PFSK-1 (cell line): ENCODE measurements around the gene SLC1A2.

Experiments
- POLR2AphosphoS5 ChIP-seq: IDR thresholded peaks from 2 replicates; pipeline ENCODE4 v1.6.1; 2012; ENCODE audit warnings: low read depth, mild to moderate bottlenecking, control low read depth, low read length, moderate library complexity
- SIN3A ChIP-seq: IDR thresholded peaks from 2 replicates; pipeline ENCODE4 v1.6.1; 2012; ENCODE audit warnings: mild to moderate bottlenecking, low read length, moderate library complexity, borderline replicate concordance; ENCODE audit not compliant: insufficient read depth
- TF ChIP-seq, protein P1 (sequence below), 2 experiments: IDR thresholded peaks; 2 replicates each; pipeline versions ENCODE4 v1.6.1 to v1.8.0; 2011 to 2012; ENCODE audit warnings: low read depth in 2 of 2, low read length in 2 of 2, control low read depth in 1 of 2, inconsistent platforms in 1 of 2, mild to moderate bottlenecking in 1 of 2, moderate library complexity in 1 of 2; ENCODE audit not compliant: insufficient read depth in 1 of 2

DNA sequence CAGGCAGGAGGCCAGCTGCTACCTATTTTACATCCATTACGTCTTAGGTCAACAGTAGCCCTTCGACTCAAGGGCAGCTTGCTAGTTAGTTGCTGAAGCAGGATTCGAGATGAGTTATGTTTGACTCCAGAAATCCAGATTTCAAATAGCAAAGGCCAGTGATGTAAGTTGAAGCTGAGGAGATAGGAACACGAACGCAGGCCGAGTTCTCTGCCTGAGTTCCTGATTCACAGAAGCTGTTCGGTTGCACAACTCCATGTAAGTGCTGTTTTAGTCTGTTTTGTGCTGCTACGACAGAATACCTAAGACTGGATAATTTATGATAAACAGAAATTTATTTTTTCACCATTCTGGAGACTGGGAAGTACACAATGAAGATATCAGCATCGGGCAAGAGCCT lies 111.2 kb downstream of the SLC1A2 start:
- TF ChIP-seq SIN3A (no peak), POLR2AphosphoS5 (no peak)
- TF ChIP-seq, protein P1, sequence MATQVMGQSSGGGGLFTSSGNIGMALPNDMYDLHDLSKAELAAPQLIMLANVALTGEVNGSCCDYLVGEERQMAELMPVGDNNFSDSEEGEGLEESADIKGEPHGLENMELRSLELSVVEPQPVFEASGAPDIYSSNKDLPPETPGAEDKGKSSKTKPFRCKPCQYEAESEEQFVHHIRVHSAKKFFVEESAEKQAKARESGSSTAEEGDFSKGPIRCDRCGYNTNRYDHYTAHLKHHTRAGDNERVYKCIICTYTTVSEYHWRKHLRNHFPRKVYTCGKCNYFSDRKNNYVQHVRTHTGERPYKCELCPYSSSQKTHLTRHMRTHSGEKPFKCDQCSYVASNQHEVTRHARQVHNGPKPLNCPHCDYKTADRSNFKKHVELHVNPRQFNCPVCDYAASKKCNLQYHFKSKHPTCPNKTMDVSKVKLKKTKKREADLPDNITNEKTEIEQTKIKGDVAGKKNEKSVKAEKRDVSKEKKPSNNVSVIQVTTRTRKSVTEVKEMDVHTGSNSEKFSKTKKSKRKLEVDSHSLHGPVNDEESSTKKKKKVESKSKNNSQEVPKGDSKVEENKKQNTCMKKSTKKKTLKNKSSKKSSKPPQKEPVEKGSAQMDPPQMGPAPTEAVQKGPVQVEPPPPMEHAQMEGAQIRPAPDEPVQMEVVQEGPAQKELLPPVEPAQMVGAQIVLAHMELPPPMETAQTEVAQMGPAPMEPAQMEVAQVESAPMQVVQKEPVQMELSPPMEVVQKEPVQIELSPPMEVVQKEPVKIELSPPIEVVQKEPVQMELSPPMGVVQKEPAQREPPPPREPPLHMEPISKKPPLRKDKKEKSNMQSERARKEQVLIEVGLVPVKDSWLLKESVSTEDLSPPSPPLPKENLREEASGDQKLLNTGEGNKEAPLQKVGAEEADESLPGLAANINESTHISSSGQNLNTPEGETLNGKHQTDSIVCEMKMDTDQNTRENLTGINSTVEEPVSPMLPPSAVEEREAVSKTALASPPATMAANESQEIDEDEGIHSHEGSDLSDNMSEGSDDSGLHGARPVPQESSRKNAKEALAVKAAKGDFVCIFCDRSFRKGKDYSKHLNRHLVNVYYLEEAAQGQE (IDR thresholded peaks at IDR 0.05; ENCODE audit: insufficient read depth in 1 of 2, low read depth in 2 of 2, low read length in 2 of 2): no peak
